ENCODE results near the gene CDO1. TPM values are rescaled to one million over a fixed set of nuclear protein-coding genes. Genes with fewer than 3 reads are reported as not detected.

CDO1 gene
- polyA plus RNA-seq, 2 of the 4 experiments (the other 2 are of a cell fraction), result not detected

- no peak overlapping the region for H3K4me3 ChIP-seq
- TF ChIP-seq MAFK (IDR thresholded peaks at IDR 0.05; ENCODE audit: partially characterized antibody), result no peak
- TF ChIP-seq ZFP36 (IDR thresholded peaks at IDR 0.05; ENCODE audit: borderline replicate concordance, partially characterized antibody), result no peak
- no peak for TF ChIP-seq GATA3 (IDR thresholded peaks at IDR 0.05; ENCODE audit: borderline replicate concordance)
- no peak for TF ChIP-seq RFX5 (IDR thresholded peaks at IDR 0.05)
- TF ChIP-seq FOSB (CRISPR knock-in tag; IDR thresholded peaks at IDR 0.05), result no peak
- no peak for TF ChIP-seq PBX3 (IDR thresholded peaks at IDR 0.05)
- no peak for TF ChIP-seq FOXS1 (CRISPR knock-in tag; IDR thresholded peaks at IDR 0.05)
- TF ChIP-seq EHMT2 (IDR thresholded peaks at IDR 0.05; ENCODE audit: low read depth), result no peak
- no peak for TF ChIP-seq NFE2L2 (conservative IDR thresholded peaks at IDR 0.05; ENCODE audit: low read length)
- H3K27ac ChIP-seq, result no peak overlapping the region
- DNase-seq (ENCODE audit: low read depth in 1 of 2, low spot score in 1 of 2) (no peak), ATAC-seq (no peak), FAIRE-seq (no peak)
- H3K9me3 ChIP-seq, result no peaks in the 10 kb centered on the region
- no peaks in the 10 kb centered on the region for H3K4me1 ChIP-seq
- WGBS (ENCODE audit: missing lambda C conversion rate), result 60% methylated on average over 21 of the region's 21 CpGs
- no peak overlapping the region for H3K4me2 ChIP-seq
- POLR2A ChIA-PET, result no interaction called here
- CTCF ChIA-PET, result no interaction called here
Measured at GRCh38 chr5:115815006-115815692, 1.3 kb downstream of the CDO1 start.

GRCh38 chr5:115813719-115814118, 2.7 kb downstream of the CDO1 start:
- H3K27ac ChIP-seq, result no peak overlapping the region
- ChIA-PET POLR2A (no interaction called here), CTCF (no interaction called here)
- no peak overlapping the region for H3K4me3 ChIP-seq
- no peaks in the 10 kb centered on the region for H3K4me1 ChIP-seq
- FAIRE-seq (no peak), ATAC-seq (no peak), DNase-seq (ENCODE audit: low read depth in 1 of 2, low spot score in 1 of 2) (no peak)
- no peak overlapping the region for H3K4me2 ChIP-seq
- H3K9me3 ChIP-seq, result no peaks in the 10 kb centered on the region
- TF ChIP-seq HOXB5 (CRISPR knock-in tag; IDR thresholded peaks at IDR 0.05) (no peak), REST (IDR thresholded peaks at IDR 0.05) (no peak), FOSB (CRISPR knock-in tag; IDR thresholded peaks at IDR 0.05) (no peak), EP300 (IDR thresholded peaks at IDR 0.05) (no peak)
- WGBS (ENCODE audit: missing lambda C conversion rate), result 26% methylated on average over 5 of the region's 5 CpGs

GRCh38 chr5:115812372-115812771, 4.1 kb downstream of the CDO1 start:
- H3K4me1 ChIP-seq, result no peaks in the 10 kb centered on the region
- ATAC-seq (no peak), DNase-seq (ENCODE audit: low read depth in 1 of 2, low spot score in 1 of 2) (no peak), FAIRE-seq (no peak)
- no peak overlapping the region for H3K4me3 ChIP-seq
- no peak overlapping the region for H3K27ac ChIP-seq
- TF ChIP-seq HMGXB4 (CRISPR knock-in tag; IDR thresholded peaks at IDR 0.05; ENCODE audit: borderline replicate concordance), result no peak
- no peak for TF ChIP-seq BCL3 (IDR thresholded peaks at IDR 0.05)
- TF ChIP-seq ATOH8 (CRISPR knock-in tag; IDR thresholded peaks at IDR 0.05; ENCODE audit: low read depth), result no peak
- no peak for TF ChIP-seq BHLHE40 (IDR thresholded peaks at IDR 0.05; ENCODE audit: low read depth, low read length)
- no peak for TF ChIP-seq NR3C1 (IDR thresholded peaks at IDR 0.05)
- no peak for TF ChIP-seq CEBPB (IDR thresholded peaks at IDR 0.05)
- no peak for TF ChIP-seq HOXB13 (CRISPR knock-in tag; IDR thresholded peaks at IDR 0.05; ENCODE audit: low read depth)
- no peak for TF ChIP-seq HEYL (CRISPR knock-in tag; IDR thresholded peaks at IDR 0.05)
- TF ChIP-seq RFX5 (IDR thresholded peaks at IDR 0.05), result no peak
- no peak for TF ChIP-seq ZSCAN20 (CRISPR knock-in tag; IDR thresholded peaks at IDR 0.05)
- TF ChIP-seq RCOR1 (IDR thresholded peaks at IDR 0.05; ENCODE audit: low read depth, low read length), result no peak
- TF ChIP-seq RNF2 (IDR thresholded peaks at IDR 0.05; ENCODE audit: borderline replicate concordance, low read depth), result no peak
- no peak for TF ChIP-seq E2F6 (IDR thresholded peaks at IDR 0.05; ENCODE audit: borderline replicate concordance, low read depth)
- no peak for TF ChIP-seq ZNF302 (CRISPR knock-in tag; IDR thresholded peaks at IDR 0.05)
- no peak for TF ChIP-seq JUN (IDR thresholded peaks at IDR 0.05)
- no peak overlapping the region for H3K4me2 ChIP-seq
- POLR2A ChIA-PET, result no interaction called here
- WGBS (ENCODE audit: missing lambda C conversion rate), result 0% methylated on average over 1 of the region's 1 CpG
- H3K9me3 ChIP-seq, result no peaks in the 10 kb centered on the region
- CTCF ChIA-PET, result no interaction called here

Data from A549 (cell line).